ENCODE measurements around the gene CCR5. TPM values are rescaled to one million over a fixed set of nuclear protein-coding genes. Genes with fewer than 3 reads are reported as not detected.

The CCR5 gene
- total and polyA plus RNA-seq, 10 donors = 2.0 to 15.5 (median 6.8) TPM

GRCh38 chr3:46365737-46366524, 4.8 kb upstream of the CCR5 start:
- DNase-seq = no peak
- H3K36me3 ChIP-seq = no peaks in the 10 kb centered on the region
- no peak overlapping the region for H3K4me3 ChIP-seq
- no peak overlapping the region for H3K27ac ChIP-seq
- peaks cover 0 to 52% (median 33%) of the 10 kb centered on the region in 6 donors for H3K4me1 ChIP-seq
- H3K9me3 ChIP-seq = no peaks in the 10 kb centered on the region
- no peaks in the 10 kb centered on the region for H3K27me3 ChIP-seq (replicated peaks in 1 of 7)
- intact Hi-C loops (cut with DNase I; ENCODE audit: low total_unique reads) = loop anchor here (5.0 kb wide), 1 partner anchor 89 kb away; no protein-coding TSS in a partner anchor
- 90 to 94% (median 91%) methylated on average over 5 of the region's 5 CpGs for WGBS, 5 donors
- TF ChIP-seq POLR2A (IDR thresholded peaks at IDR 0.05) (no peak), POLR2AphosphoS5 (IDR thresholded peaks at IDR 0.05) (no peak), CTCF (IDR thresholded peaks at IDR 0.05 in 8 of 11, conservative IDR thresholded peaks at IDR 0.05 in 3 of 11) (no peak)

GRCh38 chr3:46367811-46368210, 2.9 kb upstream of the CCR5 start:
- H3K27ac ChIP-seq = peak overlapping the region in 5 of 8 donors; percentile 53 to 81 (median 66)
- TF ChIP-seq POLR2A (IDR thresholded peaks at IDR 0.05) (no peak), POLR2AphosphoS5 (IDR thresholded peaks at IDR 0.05) (no peak), CTCF (IDR thresholded peaks at IDR 0.05 in 8 of 11, conservative IDR thresholded peaks at IDR 0.05 in 3 of 11) (no peak)
- WGBS, 5 donors = 91 to 95% (median 93%) methylated on average over 5 of the region's 5 CpGs
- intact Hi-C loops (cut with DNase I; ENCODE audit: low total_unique reads) = loop anchor here (5.0 kb wide), 1 partner anchor 91 kb away; no protein-coding TSS in a partner anchor
- H3K36me3 ChIP-seq = no peaks in the 10 kb centered on the region
- H3K9me3 ChIP-seq = no peaks in the 10 kb centered on the region
- H3K4me1 ChIP-seq = peaks cover 0 to 52% (median 22%) of the 10 kb centered on the region in 6 donors
- no peak for DNase-seq
- no peak overlapping the region for H3K4me3 ChIP-seq
- no peaks in the 10 kb centered on the region for H3K27me3 ChIP-seq (replicated peaks in 1 of 7)

- 31 to 41% (median 34%) methylated on average over 7 of the region's 7 CpGs for WGBS, 5 donors
- Histone ChIP-seq H3K36me3 (no peaks in the 10 kb centered on the region), H3K4me3 (no peak overlapping the region), H3K27me3 (replicated peaks in 1 of 7) (no peaks in the 10 kb centered on the region), H3K9me3 (no peaks in the 10 kb centered on the region), H3K27ac (peak overlapping the region in 5 of 8 donors; percentile 53 to 81 (median 66)), H3K4me1 (peaks cover 0 to 59% (median 22%) of the 10 kb centered on the region in 6 donors)
- TF ChIP-seq POLR2AphosphoS5 (IDR thresholded peaks at IDR 0.05) (peak in 2 of 3 donors; percentile 50 to 61), CTCF (IDR thresholded peaks at IDR 0.05 in 8 of 11, conservative IDR thresholded peaks at IDR 0.05 in 3 of 11) (peak in 10 of 11 experiments; percentile 26 to 74 (median 64)), POLR2A (IDR thresholded peaks at IDR 0.05) (no peak)
- intact Hi-C loops (cut with DNase I; ENCODE audit: low total_unique reads) = loop anchor here (5.0 kb wide), 1 partner anchor 91 kb away; no protein-coding TSS in a partner anchor
- peak; percentile 93 for DNase-seq
Observed at GRCh38 chr3:46368569-46368968, 2.2 kb upstream of the CCR5 start.

- Histone ChIP-seq H3K9me3 (no peaks in the 10 kb centered on the region), H3K36me3 (no peaks in the 10 kb centered on the region), H3K4me1 (peaks cover 0 to 65% (median 22%) of the 10 kb centered on the region in 6 donors), H3K27me3 (replicated peaks in 1 of 7) (no peaks in the 10 kb centered on the region), H3K4me3 (no peak overlapping the region), H3K27ac (peak overlapping the region in 6 of 8 donors; percentile 53 to 81 (median 61))
- 75 to 90% (median 85%) methylated on average over 4 of the region's 4 CpGs for WGBS, 5 donors
- TF ChIP-seq CTCF (IDR thresholded peaks at IDR 0.05 in 8 of 11, conservative IDR thresholded peaks at IDR 0.05 in 3 of 11) (no peak), POLR2A (IDR thresholded peaks at IDR 0.05) (no peak), POLR2AphosphoS5 (IDR thresholded peaks at IDR 0.05) (no peak)
- no peak for DNase-seq
- intact Hi-C loops (cut with DNase I; ENCODE audit: low total_unique reads) = loop anchor here (5.0 kb wide), 1 partner anchor 92 kb away; no protein-coding TSS in a partner anchor
Observed at GRCh38 chr3:46369151-46369550, 1.6 kb upstream of the CCR5 start.
